ENCODE results near the gene CENPF. TPM values are rescaled to one million over a fixed set of nuclear protein-coding genes. Genes with fewer than 3 reads are reported as not detected.

Gene CENPF
- total RNA-seq, 4 donors from 2014 or later, result 0.25 to 1.9 (median 0.92) TPM

- no peak overlapping the region for H3K4me3 ChIP-seq
- no peaks in the 10 kb centered on the region for H3K36me3 ChIP-seq
- H3K4me1 ChIP-seq, result no peaks in the 10 kb centered on the region
- no peaks in the 10 kb centered on the region for H3K27me3 ChIP-seq
- no peaks in the 10 kb centered on the region for H3K9me3 ChIP-seq
- TF ChIP-seq POLR2A (IDR thresholded peaks at IDR 0.05) (no peak), CTCF (IDR thresholded peaks at IDR 0.05 in 4 of 5, conservative IDR thresholded peaks at IDR 0.05 in 1 of 5) (no peak)
- in situ Hi-C loops (cut with MboI; ENCODE audit: low sequenced_read_pairs in 4 of 4), result loop anchor here in 2 of 4 donors (10.0 to 25.0 kb wide), 2 partner anchors 852 to 865 kb away; no protein-coding TSS in a partner anchor
- ATAC-seq, result no peak
- intact Hi-C loops (cut with DNase I; ENCODE audit: low total_unique reads), result loop anchor here (5.0 kb wide), 1 partner anchor 862 kb away; no protein-coding TSS in a partner anchor
- no peak overlapping the region for H3K27ac ChIP-seq
- no peak for DNase-seq
Observed at GRCh38 chr1:214660190-214660589, 57.2 kb downstream of the CENPF start.

- intact Hi-C loops (cut with DNase I; ENCODE audit: low total_unique reads) (loop anchor here (5.0 kb wide), 1 partner anchor 861 kb away; no protein-coding TSS in a partner anchor), in situ Hi-C loops (cut with MboI; ENCODE audit: low sequenced_read_pairs in 4 of 4) (loop anchor here in 2 of 4 donors (10.0 to 25.0 kb wide), 2 partner anchors 851 to 864 kb away; no protein-coding TSS in a partner anchor)
- H3K9me3 ChIP-seq, result no peaks in the 10 kb centered on the region
- DNase-seq (peak in 1 of 2 donors; percentile 29), ATAC-seq (peak; percentile 47 to 71)
- TF ChIP-seq POLR2A (IDR thresholded peaks at IDR 0.05) (no peak), CTCF (IDR thresholded peaks at IDR 0.05 in 4 of 5, conservative IDR thresholded peaks at IDR 0.05 in 1 of 5) (peak in 2 of 5 experiments; percentile 9 to 28)
- no peaks in the 10 kb centered on the region for H3K4me1 ChIP-seq
- no peaks in the 10 kb centered on the region for H3K36me3 ChIP-seq
- no peaks in the 10 kb centered on the region for H3K27me3 ChIP-seq
- no peak overlapping the region for H3K4me3 ChIP-seq
- no peak overlapping the region for H3K27ac ChIP-seq
Observed at GRCh38 chr1:214660900-214661299, 57.9 kb downstream of the CENPF start.

GRCh38 chr1:214662223-214662785 lies 59.3 kb downstream of the CENPF start:
- Histone ChIP-seq H3K27me3 (no peaks in the 10 kb centered on the region), H3K9me3 (no peaks in the 10 kb centered on the region), H3K27ac (no peak overlapping the region), H3K4me3 (no peak overlapping the region), H3K4me1 (no peaks in the 10 kb centered on the region), H3K36me3 (no peaks in the 10 kb centered on the region)
- intact Hi-C loops (cut with DNase I; ENCODE audit: low total_unique reads) (loop anchor here (5.0 kb wide), 1 partner anchor 860 kb away; no protein-coding TSS in a partner anchor), in situ Hi-C loops (cut with MboI; ENCODE audit: low sequenced_read_pairs in 4 of 4) (loop anchor here in 2 of 4 donors (10.0 to 25.0 kb wide), 2 partner anchors 850 to 862 kb away; no protein-coding TSS in a partner anchor)
- TF ChIP-seq POLR2A (IDR thresholded peaks at IDR 0.05) (no peak), CTCF (IDR thresholded peaks at IDR 0.05 in 4 of 5, conservative IDR thresholded peaks at IDR 0.05 in 1 of 5) (no peak)
- ATAC-seq (peak in 1 of 2 donors; percentile 49), DNase-seq (no peak)

GRCh38 chr1:214664651-214665433 lies 61.8 kb downstream of the CENPF start:
- Histone ChIP-seq H3K9me3 (no peaks in the 10 kb centered on the region), H3K4me3 (no peak overlapping the region), H3K36me3 (no peaks in the 10 kb centered on the region), H3K27ac (no peak overlapping the region), H3K4me1 (no peaks in the 10 kb centered on the region), H3K27me3 (no peaks in the 10 kb centered on the region)
- in situ Hi-C loops (cut with MboI; ENCODE audit: low sequenced_read_pairs in 4 of 4), result loop anchor here in 2 of 4 donors (10.0 to 25.0 kb wide), 2 partner anchors 847 to 860 kb away; no protein-coding TSS in a partner anchor
- no peak for TF ChIP-seq POLR2A (IDR thresholded peaks at IDR 0.05)
- TF ChIP-seq CTCF (IDR thresholded peaks at IDR 0.05 in 4 of 5, conservative IDR thresholded peaks at IDR 0.05 in 1 of 5), result no peak
- DNase-seq (no peak), ATAC-seq (no peak)
- intact Hi-C loops (cut with DNase I; ENCODE audit: low total_unique reads), result loop anchor here (5.0 kb wide), 1 partner anchor 857 kb away; no protein-coding TSS in a partner anchor
